ENCODE data around the gene STX18. TPM values are rescaled to one million over a fixed set of nuclear protein-coding genes. Genes with fewer than 3 reads are reported as not detected.
A peak's percentile ranks its signal among the peaks of the same experiment; 100 is the strongest.

Gene STX18
- polyA plus RNA-seq, 1 donor, result 42.5 TPM

GRCh38 chr4:4428966-4429875 lies 112.6 kb downstream of the STX18 start:
- WGBS (ENCODE audit: insufficient coverage, low lambda C conversion rate), result no CpG with 5 or more reads among the region's 10 CpGs
- DNase-seq, result no peak
- Histone ChIP-seq H3K27ac (ENCODE audit: low read length) (no peak overlapping the region), H3K36me3 (ENCODE audit: control insufficient read depth, insufficient read depth, low read length) (peaks cover 46% of the 10 kb centered on the region), H3K9me3 (ENCODE audit: control insufficient read depth, low read depth, low read length) (no peaks in the 10 kb centered on the region), H3K4me1 (ENCODE audit: control insufficient read depth, insufficient read depth, low read length) (no peaks in the 10 kb centered on the region), H3K27me3 (ENCODE audit: control insufficient read depth, insufficient read depth, low read length) (no peaks in the 10 kb centered on the region), H3K4me3 (ENCODE audit: low read length) (no peak overlapping the region)

- H3K4me3 ChIP-seq (ENCODE audit: low read length), result no peak overlapping the region
- no peak for DNase-seq
- H3K9me3 ChIP-seq (ENCODE audit: control insufficient read depth, low read depth, low read length), result no peaks in the 10 kb centered on the region
- no peak overlapping the region for H3K27ac ChIP-seq (ENCODE audit: low read length)
- peaks cover 50% of the 10 kb centered on the region for H3K36me3 ChIP-seq (ENCODE audit: control insufficient read depth, insufficient read depth, low read length)
- H3K4me1 ChIP-seq (ENCODE audit: control insufficient read depth, insufficient read depth, low read length), result no peaks in the 10 kb centered on the region
- H3K27me3 ChIP-seq (ENCODE audit: control insufficient read depth, insufficient read depth, low read length), result no peaks in the 10 kb centered on the region
- WGBS (ENCODE audit: insufficient coverage, low lambda C conversion rate), result 80% methylated on average over 1 of the region's 5 CpGs
These were observed 114.0 kb downstream of the STX18 start for GRCh38 chr4:4427886-4428285.

- H3K27me3 ChIP-seq (ENCODE audit: control insufficient read depth, insufficient read depth, low read length), result no peaks in the 10 kb centered on the region
- no peak overlapping the region for H3K4me3 ChIP-seq (ENCODE audit: low read length)
- H3K27ac ChIP-seq (ENCODE audit: low read length), result no peak overlapping the region
- H3K36me3 ChIP-seq (ENCODE audit: control insufficient read depth, insufficient read depth, low read length), result peaks cover 46% of the 10 kb centered on the region
- 100% methylated on average over 3 of the region's 12 CpGs for WGBS (ENCODE audit: insufficient coverage, low lambda C conversion rate)
- H3K9me3 ChIP-seq (ENCODE audit: control insufficient read depth, low read depth, low read length), result no peaks in the 10 kb centered on the region
- no peak for DNase-seq
- H3K4me1 ChIP-seq (ENCODE audit: control insufficient read depth, insufficient read depth, low read length), result no peaks in the 10 kb centered on the region
These were observed 114.6 kb downstream of the STX18 start for GRCh38 chr4:4427121-4427870.

- H3K27ac ChIP-seq (ENCODE audit: low read length), result no peak overlapping the region
- H3K9me3 ChIP-seq (ENCODE audit: control insufficient read depth, low read depth, low read length), result no peaks in the 10 kb centered on the region
- peaks cover 49% of the 10 kb centered on the region for H3K36me3 ChIP-seq (ENCODE audit: control insufficient read depth, insufficient read depth, low read length)
- no peaks in the 10 kb centered on the region for H3K27me3 ChIP-seq (ENCODE audit: control insufficient read depth, insufficient read depth, low read length)
- no peak for DNase-seq
- no peaks in the 10 kb centered on the region for H3K4me1 ChIP-seq (ENCODE audit: control insufficient read depth, insufficient read depth, low read length)
- no peak overlapping the region for H3K4me3 ChIP-seq (ENCODE audit: low read length)
- WGBS (ENCODE audit: insufficient coverage, low lambda C conversion rate), result 72% methylated on average over 4 of the region's 11 CpGs
These were observed 115.2 kb downstream of the STX18 start for GRCh38 chr4:4426511-4427120.

GRCh38 chr4:4425696-4426095 lies 116.2 kb downstream of the STX18 start:
- H3K36me3 ChIP-seq (ENCODE audit: control insufficient read depth, insufficient read depth, low read length), result peaks cover 57% of the 10 kb centered on the region
- no peaks in the 10 kb centered on the region for H3K9me3 ChIP-seq (ENCODE audit: control insufficient read depth, low read depth, low read length)
- H3K27ac ChIP-seq (ENCODE audit: low read length), result no peak overlapping the region
- H3K4me3 ChIP-seq (ENCODE audit: low read length), result no peak overlapping the region
- H3K4me1 ChIP-seq (ENCODE audit: control insufficient read depth, insufficient read depth, low read length), result no peaks in the 10 kb centered on the region
- no CpG with 5 or more reads among the region's 7 CpGs for WGBS (ENCODE audit: insufficient coverage, low lambda C conversion rate)
- H3K27me3 ChIP-seq (ENCODE audit: control insufficient read depth, insufficient read depth, low read length), result no peaks in the 10 kb centered on the region
- no peak for DNase-seq

- Histone ChIP-seq H3K4me1 (ENCODE audit: control insufficient read depth, insufficient read depth, low read length) (no peaks in the 10 kb centered on the region), H3K4me3 (ENCODE audit: low read length) (no peak overlapping the region), H3K9me3 (ENCODE audit: control insufficient read depth, low read depth, low read length) (no peaks in the 10 kb centered on the region), H3K27me3 (ENCODE audit: control insufficient read depth, insufficient read depth, low read length) (no peaks in the 10 kb centered on the region), H3K27ac (ENCODE audit: low read length) (no peak overlapping the region), H3K36me3 (ENCODE audit: control insufficient read depth, insufficient read depth, low read length) (peaks cover 62% of the 10 kb centered on the region)
- DNase-seq, result no peak
- WGBS (ENCODE audit: insufficient coverage, low lambda C conversion rate), result no CpG with 5 or more reads among the region's 13 CpGs
These were observed 116.6 kb downstream of the STX18 start for GRCh38 chr4:4425119-4425690.

GRCh38 chr4:4424499-4425115 lies 117.2 kb downstream of the STX18 start:
- no peak overlapping the region for H3K4me3 ChIP-seq (ENCODE audit: low read length)
- peaks cover 67% of the 10 kb centered on the region for H3K36me3 ChIP-seq (ENCODE audit: control insufficient read depth, insufficient read depth, low read length)
- DNase-seq, result no peak
- H3K4me1 ChIP-seq (ENCODE audit: control insufficient read depth, insufficient read depth, low read length), result no peaks in the 10 kb centered on the region
- WGBS (ENCODE audit: insufficient coverage, low lambda C conversion rate), result no CpG with 5 or more reads among the region's 8 CpGs
- H3K9me3 ChIP-seq (ENCODE audit: control insufficient read depth, low read depth, low read length), result no peaks in the 10 kb centered on the region
- no peaks in the 10 kb centered on the region for H3K27me3 ChIP-seq (ENCODE audit: control insufficient read depth, insufficient read depth, low read length)
- no peak overlapping the region for H3K27ac ChIP-seq (ENCODE audit: low read length)

- H3K27ac ChIP-seq (ENCODE audit: low read length), result no peak overlapping the region
- no peaks in the 10 kb centered on the region for H3K27me3 ChIP-seq (ENCODE audit: control insufficient read depth, insufficient read depth, low read length)
- H3K9me3 ChIP-seq (ENCODE audit: control insufficient read depth, low read depth, low read length), result no peaks in the 10 kb centered on the region
- WGBS (ENCODE audit: insufficient coverage, low lambda C conversion rate), result no CpG with 5 or more reads among the region's 9 CpGs
- no peaks in the 10 kb centered on the region for H3K4me1 ChIP-seq (ENCODE audit: control insufficient read depth, insufficient read depth, low read length)
- peaks cover 71% of the 10 kb centered on the region for H3K36me3 ChIP-seq (ENCODE audit: control insufficient read depth, insufficient read depth, low read length)
- no peak overlapping the region for H3K4me3 ChIP-seq (ENCODE audit: low read length)
- DNase-seq, result peak in 1 of 2 donors; percentile 36
These were observed 117.9 kb downstream of the STX18 start for GRCh38 chr4:4423706-4424498.

- no peaks in the 10 kb centered on the region for H3K4me1 ChIP-seq (ENCODE audit: control insufficient read depth, insufficient read depth, low read length)
- DNase-seq, result peak in 1 of 2 donors; percentile 17
- no peak overlapping the region for H3K27ac ChIP-seq (ENCODE audit: low read length)
- no peaks in the 10 kb centered on the region for H3K9me3 ChIP-seq (ENCODE audit: control insufficient read depth, low read depth, low read length)
- H3K4me3 ChIP-seq (ENCODE audit: low read length), result no peak overlapping the region
- H3K36me3 ChIP-seq (ENCODE audit: control insufficient read depth, insufficient read depth, low read length), result peaks cover 67% of the 10 kb centered on the region
- H3K27me3 ChIP-seq (ENCODE audit: control insufficient read depth, insufficient read depth, low read length), result no peaks in the 10 kb centered on the region
- WGBS (ENCODE audit: insufficient coverage, low lambda C conversion rate), result 50% methylated on average over 2 of the region's 12 CpGs
These were observed 118.9 kb downstream of the STX18 start for GRCh38 chr4:4422856-4423499.
